HUES6 (cell line): ENCODE data around the gene TOM1L2.

Experiments used
- H3K27ac ChIP-seq: 2 replicates; pipeline ENCODE4 v1.7.0; 2013; ENCODE audit warnings: low read depth, mild to moderate bottlenecking, low read length, inconsistent platforms
- H3K27me3 ChIP-seq: 2 replicates; pipeline ENCODE4 v1.6.1; 2013; ENCODE audit warnings: low read length; ENCODE audit not compliant: control insufficient read depth, insufficient read depth
- H3K36me3 ChIP-seq: 2 replicates; pipeline ENCODE4 v1.6.1; 2013; ENCODE audit warnings: low read length; ENCODE audit not compliant: control insufficient read depth, insufficient read depth
- H3K4me1 ChIP-seq: 2 replicates; pipeline ENCODE4 v1.6.1; 2013; ENCODE audit warnings: low read length; ENCODE audit not compliant: control insufficient read depth, insufficient read depth
- H3K4me3 ChIP-seq: 2 replicates; pipeline ENCODE4 v1.5.1; 2013; ENCODE audit warnings: low read depth, low read length
- H3K9ac ChIP-seq: one replicate; pipeline ENCODE4 v1.6.1; 2013; ENCODE audit warnings: mild to moderate bottlenecking, low read length
- H3K9me3 ChIP-seq: 2 replicates; pipeline ENCODE4 v1.6.1; 2013; ENCODE audit warnings: low read depth, low read length; ENCODE audit not compliant: control insufficient read depth, insufficient read depth

TOM1L2 gene

GRCh38 chr17:17870247-17870646, 102.0 kb downstream of the TOM1L2 start:
- H3K4me3 ChIP-seq = no peak overlapping the region
- no peak overlapping the region for H3K9ac ChIP-seq
- no peak overlapping the region for H3K27ac ChIP-seq
- no peaks in the 10 kb centered on the region for H3K9me3 ChIP-seq
- H3K4me1 ChIP-seq = peaks cover 32% of the 10 kb centered on the region
- no peaks in the 10 kb centered on the region for H3K27me3 ChIP-seq
- no peaks in the 10 kb centered on the region for H3K36me3 ChIP-seq

- H3K4me3 ChIP-seq = no peak overlapping the region
- H3K9ac ChIP-seq = no peak overlapping the region
- H3K27me3 ChIP-seq = no peaks in the 10 kb centered on the region
- no peaks in the 10 kb centered on the region for H3K36me3 ChIP-seq
- H3K27ac ChIP-seq = no peak overlapping the region
- peaks cover 32% of the 10 kb centered on the region for H3K4me1 ChIP-seq
- H3K9me3 ChIP-seq = no peaks in the 10 kb centered on the region
These were observed 103.3 kb downstream of the TOM1L2 start for GRCh38 chr17:17868641-17869522.

GRCh38 chr17:17866897-17867296, 105.3 kb downstream of the TOM1L2 start:
- no peak overlapping the region for H3K27ac ChIP-seq
- H3K4me3 ChIP-seq = no peak overlapping the region
- H3K27me3 ChIP-seq = no peaks in the 10 kb centered on the region
- no peaks in the 10 kb centered on the region for H3K36me3 ChIP-seq
- H3K9ac ChIP-seq = no peak overlapping the region
- peaks cover 32% of the 10 kb centered on the region for H3K4me1 ChIP-seq
- no peaks in the 10 kb centered on the region for H3K9me3 ChIP-seq

GRCh38 chr17:17866425-17866824, 105.8 kb downstream of the TOM1L2 start:
- H3K27me3 ChIP-seq = no peaks in the 10 kb centered on the region
- H3K4me3 ChIP-seq = no peak overlapping the region
- H3K4me1 ChIP-seq = peaks cover 32% of the 10 kb centered on the region
- H3K27ac ChIP-seq = no peak overlapping the region
- H3K36me3 ChIP-seq = no peaks in the 10 kb centered on the region
- no peak overlapping the region for H3K9ac ChIP-seq
- no peaks in the 10 kb centered on the region for H3K9me3 ChIP-seq

GRCh38 chr17:17865035-17865434, 107.2 kb downstream of the TOM1L2 start:
- H3K27ac ChIP-seq = no peak overlapping the region
- no peak overlapping the region for H3K4me3 ChIP-seq
- H3K27me3 ChIP-seq = no peaks in the 10 kb centered on the region
- H3K4me1 ChIP-seq = peaks cover 33% of the 10 kb centered on the region
- H3K9ac ChIP-seq = no peak overlapping the region
- no peaks in the 10 kb centered on the region for H3K36me3 ChIP-seq
- H3K9me3 ChIP-seq = no peaks in the 10 kb centered on the region

- no peaks in the 10 kb centered on the region for H3K36me3 ChIP-seq
- H3K9ac ChIP-seq = no peak overlapping the region
- peaks cover 6% of the 10 kb centered on the region; the same call in 1 of the 2 replicates for H3K4me1 ChIP-seq
- H3K27me3 ChIP-seq = no peaks in the 10 kb centered on the region
- no peak overlapping the region for H3K4me3 ChIP-seq
- H3K27ac ChIP-seq = no peak overlapping the region
- H3K9me3 ChIP-seq = no peaks in the 10 kb centered on the region
These were observed 111.5 kb downstream of the TOM1L2 start for GRCh38 chr17:17860766-17861107.

GRCh38 chr17:17859909-17860765, 112.1 kb downstream of the TOM1L2 start:
- Histone ChIP-seq H3K27me3 (no peaks in the 10 kb centered on the region), H3K36me3 (no peaks in the 10 kb centered on the region), H3K27ac (no peak overlapping the region), H3K4me3 (no peak overlapping the region), H3K9ac (no peak overlapping the region), H3K4me1 (peaks cover 7% of the 10 kb centered on the region), H3K9me3 (no peaks in the 10 kb centered on the region)

- Histone ChIP-seq H3K9ac (no peak overlapping the region), H3K27me3 (no peaks in the 10 kb centered on the region), H3K4me3 (no peak overlapping the region), H3K36me3 (no peaks in the 10 kb centered on the region), H3K27ac (no peak overlapping the region), H3K9me3 (no peaks in the 10 kb centered on the region), H3K4me1 (peaks cover 11% of the 10 kb centered on the region)
These were observed 114.7 kb downstream of the TOM1L2 start for GRCh38 chr17:17857496-17857895.

GRCh38 chr17:17856386-17856785, 115.8 kb downstream of the TOM1L2 start:
- Histone ChIP-seq H3K27me3 (no peaks in the 10 kb centered on the region), H3K36me3 (no peaks in the 10 kb centered on the region), H3K9me3 (no peaks in the 10 kb centered on the region), H3K4me1 (peaks cover 12% of the 10 kb centered on the region), H3K27ac (no peak overlapping the region), H3K4me3 (no peak overlapping the region), H3K9ac (no peak overlapping the region)

GRCh38 chr17:17855976-17856375, 116.2 kb downstream of the TOM1L2 start:
- peaks cover 16% of the 10 kb centered on the region for H3K4me1 ChIP-seq
- H3K9me3 ChIP-seq = no peaks in the 10 kb centered on the region
- H3K9ac ChIP-seq = no peak overlapping the region
- H3K4me3 ChIP-seq = no peak overlapping the region
- no peaks in the 10 kb centered on the region for H3K27me3 ChIP-seq
- H3K36me3 ChIP-seq = no peaks in the 10 kb centered on the region
- no peak overlapping the region for H3K27ac ChIP-seq

- Histone ChIP-seq H3K9ac (no peak overlapping the region), H3K27me3 (no peaks in the 10 kb centered on the region), H3K4me3 (no peak overlapping the region), H3K36me3 (no peaks in the 10 kb centered on the region), H3K27ac (no peak overlapping the region), H3K4me1 (peaks cover 30% of the 10 kb centered on the region), H3K9me3 (no peaks in the 10 kb centered on the region)
These were observed 118.3 kb downstream of the TOM1L2 start for GRCh38 chr17:17853811-17854447.
